Medulla oblongata (tissue), 1 donor: ENCODE data around the gene AOPEP.
"Not testable (repeated sequence)": the region's sequence is repeated elsewhere in the genome, so short reads cannot be mapped to it uniquely, and the experiment has no call there.

Source experiments
- DNase-seq: peaks from one replicate; pipeline ENCODE4 v3.0.0-alpha.2; 2015; ENCODE audit errors: extremely low spot score

Gene AOPEP

GRCh38 chr9:94869415-94869843 is 142.9 kb downstream of the AOPEP start:
- no peak for DNase-seq

GRCh38 chr9:94870465-94870792 is 143.9 kb downstream of the AOPEP start:
- DNase-seq, result no peak

GRCh38 chr9:94870793-94871558 is 144.5 kb downstream of the AOPEP start:
- no peak for DNase-seq

- DNase-seq, result no peak
Observed at GRCh38 chr9:94872083-94872833, 145.8 kb downstream of the AOPEP start.

GRCh38 chr9:94872891-94873511 is 146.5 kb downstream of the AOPEP start:
- DNase-seq, result no peak

GRCh38 chr9:94874316-94874715 is 147.8 kb downstream of the AOPEP start:
- DNase-seq, result no peak

- DNase-seq, result no peak
Observed at GRCh38 chr9:94875300-94876020, 149.0 kb downstream of the AOPEP start.

- DNase-seq, result not testable (repeated sequence)
Observed at GRCh38 chr9:94878804-94879203, 152.3 kb downstream of the AOPEP start.

- no peak for DNase-seq
Observed at GRCh38 chr9:94879230-94879629, 152.7 kb downstream of the AOPEP start.

- no peak for DNase-seq
Observed at GRCh38 chr9:94881023-94881422, 154.5 kb downstream of the AOPEP start.

- no peak for DNase-seq
Observed at GRCh38 chr9:94881454-94881853, 155.0 kb downstream of the AOPEP start.

GRCh38 chr9:94881940-94882339 is 155.4 kb downstream of the AOPEP start:
- no peak for DNase-seq

GRCh38 chr9:94882966-94883641 is 156.6 kb downstream of the AOPEP start:
- no peak for DNase-seq

- DNase-seq, result no peak
Observed at GRCh38 chr9:94885854-94886447, 159.5 kb downstream of the AOPEP start.

GRCh38 chr9:94887721-94888120 is 161.2 kb downstream of the AOPEP start:
- no peak for DNase-seq

GRCh38 chr9:94888775-94889174 is 162.3 kb downstream of the AOPEP start:
- no peak for DNase-seq

GRCh38 chr9:94889628-94890027 is 163.1 kb downstream of the AOPEP start:
- DNase-seq, result no peak

- no peak for DNase-seq
Observed at GRCh38 chr9:94891183-94891582, 164.7 kb downstream of the AOPEP start.

GRCh38 chr9:94892675-94893074 is 166.2 kb downstream of the AOPEP start:
- DNase-seq, result no peak

- DNase-seq, result no peak
Observed at GRCh38 chr9:94894094-94894699, 167.7 kb downstream of the AOPEP start.

- no peak for DNase-seq
Observed at GRCh38 chr9:94895668-94896067, 169.2 kb downstream of the AOPEP start.
